H1 (cell line): Measurements from ENCODE around the gene C1orf174. TPM values are rescaled to one million over a fixed set of nuclear protein-coding genes. Genes with fewer than 3 reads are reported as not detected.

ENCODE experiments used
- CTCF ChIA-PET: fragments of 300-600 bp; sonication (Branson Sonifier 250); formaldehyde crosslinking; loops from one replicate; lab custom pipeline; 2021; ENCODE audit not compliant: partially characterized antibody; lab: Charles Lee
- POLR2A ChIA-PET: fragments of 300-600 bp; sonication (Branson Sonifier 250); formaldehyde crosslinking; loops from one replicate; lab custom pipeline; 2021; ENCODE audit warnings: inconsistent platforms; ENCODE audit not compliant: partially characterized antibody; lab: Charles Lee
- DNase-seq, 2 experiments: peaks; one replicate each; pipeline versions ENCODE4 v3.0.0 to v3.0.0-alpha.2; 2010 to 2022; ENCODE audit warnings: low spot score in 2 of 2, low read depth in 1 of 2, mixed read lengths in 1 of 2
- FAIRE-seq: peaks from 2 replicates; lab custom pipeline; 2011; peaks lifted over from hg19 to GRCh38; lab: Jason Lieb, UNC
- H2AFZ ChIP-seq: 2 replicates; pipeline ENCODE4 v1.8.1; 2012; ENCODE audit warnings: low read length, inconsistent platforms
- H2AK5ac ChIP-seq: 2 replicates; pipeline ENCODE4 v1.6.1; 2013; ENCODE audit warnings: low read depth, low read length
- H2BK120ac ChIP-seq: replicated peaks from 2 replicates; pipeline ENCODE3; 2013; ENCODE audit warnings: low read depth, low read length, inconsistent platforms
- H2BK12ac ChIP-seq: 2 replicates; pipeline ENCODE4 v1.6.1; 2013; ENCODE audit warnings: low read depth, low read length
- H2BK15ac ChIP-seq: 2 replicates; pipeline ENCODE4 v1.6.1; 2013; ENCODE audit warnings: low read length
- H2BK20ac ChIP-seq: 2 replicates; pipeline ENCODE4 v1.6.1; 2013; ENCODE audit warnings: low read length
- H2BK5ac ChIP-seq: 2 replicates; pipeline ENCODE4 v1.6.1; 2013; ENCODE audit warnings: low read depth, low read length
- H3K14ac ChIP-seq: 2 replicates; pipeline ENCODE4 v1.6.1; 2013; ENCODE audit warnings: inconsistent platforms; ENCODE audit not compliant: insufficient read length
- H3K18ac ChIP-seq: 2 replicates; pipeline ENCODE4 v1.6.1; 2013; ENCODE audit warnings: low read length; ENCODE audit errors: extremely low read depth
- H3K23ac ChIP-seq: 2 replicates; pipeline ENCODE4 v1.6.1; 2013; ENCODE audit warnings: inconsistent platforms; ENCODE audit not compliant: insufficient read length
- H3K23me2 ChIP-seq: 2 replicates; pipeline ENCODE4 v1.6.1; 2013; ENCODE audit warnings: low read depth, low read length
- H3K27ac ChIP-seq: 2 replicates; pipeline ENCODE4 v1.6.1; 2011; ENCODE audit warnings: low read depth, low read length, inconsistent platforms
- H3K27me3 ChIP-seq, 4 experiments: replicated peaks in 1 of 4; 1 replicate in 1 of 4; 2 replicates in 3 of 4; pipeline versions ENCODE4 v1.6.1 to v1.8.1; 2011 to 2013; ENCODE audit warnings: low read length in 3 of 4, mild to moderate bottlenecking in 3 of 4, inconsistent platforms in 2 of 4, mixed read lengths in 2 of 4, moderate library complexity in 1 of 4; ENCODE audit not compliant: control insufficient read depth in 3 of 4, insufficient read depth in 3 of 4; ENCODE audit errors: extremely low read depth in 1 of 4
- H3K36me3 ChIP-seq, 4 experiments: 2 replicates each; pipeline versions ENCODE4 v1.6.1 to v1.8.1; 2011 to 2013; ENCODE audit warnings: mild to moderate bottlenecking in 4 of 4, low read length in 3 of 4, moderate library complexity in 2 of 4, control low read depth in 1 of 4, inconsistent platforms in 1 of 4; ENCODE audit not compliant: insufficient read depth in 4 of 4, control insufficient read depth in 2 of 4
- H3K4ac ChIP-seq: replicated peaks from 2 replicates; pipeline ENCODE3; 2013; ENCODE audit warnings: low read length, low read depth, mixed read lengths, inconsistent platforms; ENCODE audit not compliant: insufficient read length
- H3K4me1 ChIP-seq, 4 experiments: replicated peaks in 1 of 4; 1 replicate in 1 of 4; 2 replicates in 3 of 4; pipeline versions ENCODE4 v1.6.1 to v1.8.1; 2011 to 2013; ENCODE audit warnings: low read length in 3 of 4, inconsistent platforms in 2 of 4, mixed read lengths in 1 of 4; ENCODE audit not compliant: insufficient read depth in 4 of 4, control insufficient read depth in 3 of 4
- H3K4me2 ChIP-seq, 2 experiments: 2 replicates each; pipeline versions ENCODE4 v1.6.1 to v1.8.1; 2011 to 2013; ENCODE audit warnings: low read depth in 2 of 2, low read length in 2 of 2, control low read depth in 1 of 2, inconsistent platforms in 1 of 2, mild to moderate bottlenecking in 1 of 2; ENCODE audit not compliant: insufficient read depth in 1 of 2
- H3K4me3 ChIP-seq, 4 experiments: fragments of 200-600, 300-600 bp in 1 of 4; sonication (generic), shearing (Covaris generic), sonication (Bioruptor Twin) in 1 of 4; 2 replicates each; pipeline versions ENCODE4 v1.5.1 to v1.8.1; 2011 to 2016; ENCODE audit warnings: low read length in 4 of 4, low read depth in 3 of 4, control low read depth in 2 of 4, inconsistent platforms in 2 of 4, mild to moderate bottlenecking in 2 of 4, mixed read lengths in 1 of 4, moderate library complexity in 1 of 4; ENCODE audit not compliant: insufficient read depth in 2 of 4; ENCODE audit errors: extremely low read depth in 1 of 4
- H3K56ac ChIP-seq: replicated peaks from 2 replicates; pipeline ENCODE3; 2013; ENCODE audit warnings: low read depth, mild to moderate bottlenecking, mixed read lengths, low read length, inconsistent platforms; ENCODE audit not compliant: insufficient read length
- H3K79me1 ChIP-seq: 2 replicates; pipeline ENCODE4 v1.6.1; 2013; ENCODE audit warnings: low read depth, low read length, control low read depth
- H3K79me2 ChIP-seq, 2 experiments: 2 replicates each; pipeline versions ENCODE4 v1.6.1 to v1.8.1; 2012 to 2013; ENCODE audit warnings: low read length in 2 of 2, mild to moderate bottlenecking in 2 of 2, inconsistent platforms in 1 of 2; ENCODE audit not compliant: insufficient read depth in 2 of 2, control insufficient read depth in 1 of 2
- H3K9ac ChIP-seq, 4 experiments: replicated peaks in 1 of 4; 1 replicate in 1 of 4; 2 replicates in 3 of 4; pipeline versions ENCODE4 v1.6.1 to v1.8.1; 2011 to 2013; ENCODE audit warnings: low read depth in 3 of 4, low read length in 3 of 4, control low read depth in 2 of 4, mild to moderate bottlenecking in 2 of 4, moderate library complexity in 2 of 4, inconsistent platforms in 1 of 4; ENCODE audit errors: extremely low read depth in 1 of 4
- H3K9me3 ChIP-seq, 2 experiments: 2 replicates each; pipeline versions ENCODE4 v1.6.1 to v1.8.1; 2012 to 2013; ENCODE audit warnings: mild to moderate bottlenecking in 2 of 2, moderate library complexity in 2 of 2, control low read depth in 1 of 2, inconsistent platforms in 1 of 2, low read depth in 1 of 2, low read length in 1 of 2, mixed read lengths in 1 of 2; ENCODE audit not compliant: insufficient read depth in 2 of 2
- H4K20me1 ChIP-seq, 2 experiments: replicated peaks in 1 of 2; 2 replicates each; pipeline versions ENCODE3 to v1.8.1; 2011 to 2013; ENCODE audit warnings: inconsistent platforms in 2 of 2, low read length in 2 of 2, mild to moderate bottlenecking in 1 of 2; ENCODE audit not compliant: insufficient read depth in 2 of 2, control insufficient read depth in 1 of 2
- H4K5ac ChIP-seq: 2 replicates; pipeline ENCODE4 v1.6.1; 2013; ENCODE audit warnings: low read length, low read depth, mixed read lengths, inconsistent platforms; ENCODE audit not compliant: insufficient read length
- H4K8ac ChIP-seq: 2 replicates; pipeline ENCODE4 v1.8.0; 2013; ENCODE audit warnings: mild to moderate bottlenecking, moderate library complexity, low read length, inconsistent platforms; ENCODE audit not compliant: insufficient read depth; ENCODE audit errors: extremely low read depth
- H4K91ac ChIP-seq: replicated peaks from 2 replicates; pipeline ENCODE3; 2013; ENCODE audit warnings: low read length, mixed read lengths, inconsistent platforms; ENCODE audit not compliant: insufficient read length
- EGR1 ChIP-seq: IDR thresholded peaks from 2 replicates; pipeline ENCODE4 v1.6.1; 2011; ENCODE audit warnings: low read depth, low read length, borderline replicate concordance
- YY1 ChIP-seq: IDR thresholded peaks from 2 replicates; pipeline ENCODE4 v1.6.1; 2011; ENCODE audit warnings: low read depth, mild to moderate bottlenecking, low read length
- WGBS, 2 experiments: shearing (Covaris generic) in 1 of 2; methylation state at CpG; one replicate each; pipeline versions ENCODE4 v1.1.6 to v1.1.7; 2013 to 2015; ENCODE audit warnings: low lambda C conversion rate in 2 of 2, mixed read lengths in 2 of 2, inconsistent platforms in 1 of 2, low coverage in 1 of 2, missing lambda C conversion rate in 1 of 2; ENCODE audit not compliant: insufficient replicate concordance in 2 of 2, insufficient coverage in 1 of 2, insufficient read length in 1 of 2; ENCODE audit errors: extremely low coverage in 1 of 2, missing lambda C conversion rate in 1 of 2; 5-methylcytosine and 5-hydroxymethylcytosine counted together
- polyA plus RNA-seq, 7 experiments: library from polyadenylated mRNA; depleted of rRNA in 3 of 7; stranded (reverse) in 5 of 7; unstranded in 2 of 7; fragments of >200 nt in 5 of 7; fragments of 200-250 nt in 2 of 7; gene quantifications; 1 replicate in 5 of 7; 2 replicates in 1 of 7; 4 replicates in 1 of 7; pipeline versions ENCODE4 v1.2.1 to v1.2.3, GENCODE V29; 2011 to 2013; ENCODE audit warnings: missing spikeins in 2 of 7, mixed read lengths in 2 of 7
- total RNA-seq: library from RNA; stranded (reverse); fragmentation: NEBNext Ultra II Directional; extraction: Animal tissue kit (Norgen Biotek cat#: 25700); gene quantifications from 2 replicates; pipeline ENCODE4 v1.2.1, GENCODE V29; 2021

The C1orf174 gene
- total and polyA plus RNA-seq, 2 of the 8 experiments (the other 6 are each of a cell fraction or from before 2014, with no cell fraction given): 28.4 to 32.4 TPM

GRCh38 chr1:3868464-3869006 lies 31.5 kb downstream of the C1orf174 start:
- Histone ChIP-seq H4K91ac (no peak overlapping the region), H3K79me1 (no peaks in the 10 kb centered on the region), H2BK20ac (no peak overlapping the region), H2BK5ac (no peak overlapping the region), H2AK5ac (no peak overlapping the region), H3K9ac (no peak overlapping the region), H3K56ac (no peak overlapping the region), H4K20me1 (peaks cover 0 to 2% of the 10 kb centered on the region in 2 experiments)
- TF ChIP-seq EGR1: peak; percentile 74
- no peak for TF ChIP-seq YY1
- TF ChIP-seq, all 59 proteins: peak for 1
- H3K18ac ChIP-seq: no peak overlapping the region
- FAIRE-seq (no peak), DNase-seq (no peak)
- 80% methylated on average over 13 of the region's 13 CpGs; no CpG with 5 or more reads in 1 of the 2 experiments for WGBS, 2 experiments
- no peak overlapping the region for H3K23ac ChIP-seq
- ChIA-PET POLR2A (interaction anchor here (0.5 kb wide), 1 partner anchor 25 kb away, joined by 3 read pairs; no protein-coding TSS in a partner anchor), CTCF (interaction anchor here (0.6 to 1.4 kb wide), 5 partner anchors 10 to 782 kb away, joined by 3 to 5 read pairs (median 3); partner anchors contain the start of gene DFFB)
- H3K4me1 ChIP-seq: no peaks in the 10 kb centered on the region
- H2BK120ac ChIP-seq: no peak overlapping the region
- no peak overlapping the region for H3K4me2 ChIP-seq
- no peak overlapping the region for H2BK15ac ChIP-seq
- peaks cover 0 to 3% (median 0%) of the 10 kb centered on the region in 4 experiments; a peak in 2 of 8 replicates for H3K36me3 ChIP-seq
- H4K8ac ChIP-seq: no peak overlapping the region; the same call in 1 of the 2 replicates
- H3K9me3 ChIP-seq: peaks cover 0 to 8% of the 10 kb centered on the region in 2 experiments; a peak in 1 of 4 replicates
- no peaks in the 10 kb centered on the region; the same call in 1 of the 2 replicates for H3K23me2 ChIP-seq
- no peak overlapping the region for H2BK12ac ChIP-seq
- no peaks in the 10 kb centered on the region for H3K27me3 ChIP-seq
- H4K5ac ChIP-seq: no peak overlapping the region
- H3K79me2 ChIP-seq: no peaks in the 10 kb centered on the region
- no peak overlapping the region for H3K27ac ChIP-seq
- no peak overlapping the region for H2AFZ ChIP-seq
- no peak overlapping the region for H3K4ac ChIP-seq
- no peak overlapping the region for H3K14ac ChIP-seq
- no peak overlapping the region for H3K4me3 ChIP-seq
